HepG2 (cell line): ENCODE data around the gene NFE2L3. TPM values are rescaled to one million over a fixed set of nuclear protein-coding genes. Genes with fewer than 3 reads are reported as not detected.

Experiments
- ATAC-seq: fragments of 200-7000 bp; cut with Tn5 transposase; 3 replicates; pipeline ENCODE4 v1.9.1; 2020; ENCODE audit warnings: mild to moderate bottlenecking, moderate library complexity
- BruUV-seq: library from RNA; stranded (reverse); fragments of 400-500 nt; replicated peaks from 2 replicates; lab custom pipeline; 2021; lab: Mats Ljungman, UMichigan
- CTCF ChIA-PET: fragments of 300-600 bp; formaldehyde crosslinking; extraction: SDS; loops from one replicate; lab custom pipeline; 2021; ENCODE audit warnings: low total read pairs, inconsistent platforms, low intra/inter-chr PET ratio; lab: Yijun Ruan, JAX
- POLR2A ChIA-PET: fragments of 350-600 bp; sonication (Branson Sonifier 250); formaldehyde crosslinking; loops from one replicate; lab custom pipeline; 2020; ENCODE audit warnings: antibody characterized with exemption, inconsistent platforms; lab: Yijun Ruan, JAX
- DNase-seq: peaks from one replicate; pipeline ENCODE4 v3.0.0-alpha.2; 2015; ENCODE audit warnings: low spot score
- FAIRE-seq: peaks from 3 replicates; lab custom pipeline; 2011; peaks lifted over from hg19 to GRCh38; lab: Jason Lieb, UNC
- H2AFZ ChIP-seq: one replicate; pipeline ENCODE4 v1.6.1; 2011; ENCODE audit warnings: low read length, inconsistent platforms
- H3K27ac ChIP-seq: fragments of 300-600 bp; 3 replicates; pipeline ENCODE4 v1.8.0; 2011; ENCODE audit warnings: mixed run types, mild to moderate bottlenecking, mixed read lengths, low read length, inconsistent platforms; ENCODE audit not compliant: insufficient read depth; ENCODE audit errors: extremely low read length
- H3K27me3 ChIP-seq, 2 experiments: fragments of 200-600 bp in 1 of 2; 2 replicates in 1 of 2; 3 replicates in 1 of 2; pipeline versions ENCODE4 v1.6.0 to v1.8.0; 2011; ENCODE audit warnings: low read length in 2 of 2, mild to moderate bottlenecking in 2 of 2, moderate library complexity in 2 of 2, inconsistent platforms in 1 of 2; ENCODE audit not compliant: insufficient read depth in 2 of 2, control insufficient read depth in 1 of 2
- H3K36me3 ChIP-seq, 2 experiments: fragments of 200-600 bp in 1 of 2; replicated peaks in 1 of 2; 2 replicates in 1 of 2; 3 replicates in 1 of 2; pipeline versions ENCODE4 v1.5.1 to v1.8.0; 2011; ENCODE audit warnings: low read length in 2 of 2, inconsistent platforms in 1 of 2; ENCODE audit not compliant: insufficient read depth in 2 of 2, control insufficient read depth in 1 of 2
- H3K4me1 ChIP-seq: 2 replicates; pipeline ENCODE4 v1.5.1; 2012; ENCODE audit warnings: low read length, inconsistent platforms; ENCODE audit not compliant: insufficient read depth
- H3K4me2 ChIP-seq: 2 replicates; pipeline ENCODE4 v1.6.0; 2011; ENCODE audit warnings: low read depth, low read length, inconsistent platforms
- H3K4me3 ChIP-seq, 3 experiments: fragments of 200-600 bp in 1 of 3; sonication (generic), shearing (Covaris generic) in 1 of 3; replicated peaks in 1 of 3; 2 replicates each; pipeline ENCODE4 v1.5.1; 2011 to 2016; ENCODE audit warnings: low read length in 3 of 3, inconsistent platforms in 2 of 3, low read depth in 2 of 3, mild to moderate bottlenecking in 2 of 3, control low read depth in 1 of 3, mixed read lengths in 1 of 3; ENCODE audit not compliant: insufficient read depth in 1 of 3
- H3K79me2 ChIP-seq: one replicate; pipeline ENCODE4 v1.6.1; 2011; ENCODE audit warnings: low read length, inconsistent platforms; ENCODE audit not compliant: insufficient read depth
- H3K9ac ChIP-seq: 2 replicates; pipeline ENCODE4 v1.6.0; 2011; ENCODE audit warnings: mild to moderate bottlenecking, low read depth, low read length, inconsistent platforms; ENCODE audit not compliant: insufficient read depth
- H3K9me3 ChIP-seq: 2 replicates; pipeline ENCODE4 v1.5.1; 2012; ENCODE audit warnings: mild to moderate bottlenecking, low read length
- H4K20me1 ChIP-seq: 2 replicates; pipeline ENCODE4 v1.6.0; 2011; ENCODE audit warnings: inconsistent platforms, mild to moderate bottlenecking, low read length, moderate library complexity; ENCODE audit not compliant: insufficient read depth
- CCDC6 ChIP-seq: sonication (generic); formaldehyde crosslinking; IDR thresholded peaks from 2 replicates; pipeline ENCODE4 v1.8.1; 2022; ENCODE audit warnings: mild to moderate bottlenecking, missing genetic modification reagents, moderate library complexity
- CEBPG ChIP-seq: IDR thresholded peaks from 2 replicates; pipeline ENCODE4 v1.6.1; 2016
- GABPA ChIP-seq, 2 experiments: IDR thresholded peaks; 2 replicates each; pipeline ENCODE4 v1.6.1; 2011 to 2016; ENCODE audit warnings: low read depth in 2 of 2, low read length in 1 of 2, missing biosample characterization in 1 of 2, missing genetic modification characterization in 1 of 2
- KDM4B ChIP-seq: sonication (generic); formaldehyde crosslinking; IDR thresholded peaks from 2 replicates; pipeline ENCODE4 v1.4.0; 2020; ENCODE audit warnings: missing genetic modification reagents
- MYC ChIP-seq: sonication (generic); formaldehyde crosslinking; IDR thresholded peaks from 2 replicates; pipeline ENCODE4 v1.9.0; 2021; ENCODE audit warnings: missing genetic modification reagents, borderline replicate concordance
- PITX1 ChIP-seq: sonication (generic); formaldehyde crosslinking; IDR thresholded peaks from 2 replicates; pipeline ENCODE4 v1.5.1; 2020; ENCODE audit warnings: mild to moderate bottlenecking, missing genetic modification reagents
- SMAD9 ChIP-seq: sonication (generic); formaldehyde crosslinking; IDR thresholded peaks from 2 replicates; pipeline ENCODE4 v1.5.1; 2020; ENCODE audit warnings: mild to moderate bottlenecking, missing genetic modification reagents
- ZBTB25 ChIP-seq: IDR thresholded peaks from 2 replicates; pipeline ENCODE4 v1.6.1; 2018; ENCODE audit warnings: missing genetic modification reagents
- ZNF24 ChIP-seq: fragments of 450-650 bp; IDR thresholded peaks from 2 replicates; pipeline ENCODE4 v1.6.1; 2017; ENCODE audit warnings: antibody characterized with exemption, mild to moderate bottlenecking
- ZNF326 ChIP-seq: sonication (generic); formaldehyde crosslinking; IDR thresholded peaks from 2 replicates; pipeline ENCODE4 v1.4.0; 2020; ENCODE audit warnings: missing genetic modification reagents, borderline replicate concordance
- ZNF335 ChIP-seq: sonication (generic); formaldehyde crosslinking; IDR thresholded peaks from 2 replicates; pipeline ENCODE4 v1.4.0; 2020; ENCODE audit warnings: missing genetic modification reagents
- ZNF33B ChIP-seq: sonication (generic); formaldehyde crosslinking; IDR thresholded peaks from 2 replicates; pipeline ENCODE4 v1.5.1; 2020; ENCODE audit warnings: mild to moderate bottlenecking, missing genetic modification reagents
- ZNF496 ChIP-seq: sonication (generic); formaldehyde crosslinking; IDR thresholded peaks from 2 replicates; pipeline ENCODE4 v1.8.1; 2023; ENCODE audit warnings: mild to moderate bottlenecking, moderate library complexity, missing genetic modification reagents; ENCODE audit not compliant: insufficient replicate concordance
- ZNF530 ChIP-seq: sonication (generic); formaldehyde crosslinking; IDR thresholded peaks from 2 replicates; pipeline ENCODE4 v1.5.0; 2020; ENCODE audit warnings: low read depth, mild to moderate bottlenecking, missing genetic modification reagents
- ZNF879 ChIP-seq: sonication (generic); formaldehyde crosslinking; IDR thresholded peaks from 2 replicates; pipeline ENCODE4 v1.8.1; 2023; ENCODE audit warnings: missing genetic modification reagents
- WGBS: methylation state at CpG from one replicate; pipeline ENCODE4 v1.1.6; 2017; ENCODE audit warnings: low lambda C conversion rate; 5-methylcytosine and 5-hydroxymethylcytosine counted together
- in situ Hi-C: cut with HindIII; loops from 2 replicates; pipeline ENCODE4 v1.10.0; 2017; ENCODE audit warnings: low pct_unique_long_range_greater_than_20kb; ENCODE audit not compliant: extremely low pct_ligation_motif_present
- intact Hi-C: fragments of 100-400 bp; cut with micrococcal nuclease; formaldehyde crosslinking; loops from one replicate; pipeline ENCODE4 v1.10.0; 2022; ENCODE audit not compliant: unreplicated experiment
- polyA plus RNA-seq, 8 experiments: library from polyadenylated mRNA; depleted of rRNA in 3 of 8; stranded (reverse) in 7 of 8; unstranded in 1 of 8; fragments of >200 nt; fragmentation: Illumina TruSeq in 4 of 8; extraction: Trizol in 4 of 8; gene quantifications; 2 replicates each; pipeline versions ENCODE4 v1.2.1 to v1.2.3, GENCODE V29; 2011 to 2016; ENCODE audit warnings: low read depth in 4 of 8, missing spikeins in 1 of 8, mixed read lengths in 1 of 8; ENCODE audit not compliant: insufficient read depth in 1 of 8
- total RNA-seq, 5 experiments: library from RNA; depleted of rRNA; stranded (reverse); fragments of >200 nt; fragmentation: Illumina TruSeq; extraction: Trizol; gene quantifications; 2 replicates each; pipeline ENCODE4 v1.2.3, GENCODE V29; 2016; ENCODE audit warnings: low read depth in 1 of 5
- TF ChIP-seq, protein P1 (sequence below): sonication (generic); formaldehyde crosslinking; IDR thresholded peaks from 2 replicates; pipeline ENCODE4 v1.8.0; 2023; ENCODE audit warnings: mild to moderate bottlenecking, missing genetic modification reagents
- TF ChIP-seq, protein P2 (sequence below): sonication (generic); formaldehyde crosslinking; IDR thresholded peaks from 2 replicates; pipeline ENCODE4 v1.5.1; 2020; ENCODE audit warnings: missing genetic modification reagents, mild to moderate bottlenecking, borderline replicate concordance

The NFE2L3 gene
- total and polyA plus RNA-seq, 2 of the 13 experiments (the other 11 are each of a cell fraction or from before 2014, with no cell fraction given): 11.4 to 19.4 TPM

GRCh38 chr7:26224359-26224758, 72.4 kb downstream of the NFE2L3 start:
- H3K9me3 ChIP-seq: no peaks in the 10 kb centered on the region
- FAIRE-seq (no peak), DNase-seq (no peak), ATAC-seq (no peak)
- ChIA-PET POLR2A (no interaction called here), CTCF (no interaction called here)
- no peaks in the 10 kb centered on the region for H3K4me1 ChIP-seq
- H3K4me3 ChIP-seq: no peak overlapping the region
- no TSS peak for BruUV-seq
- H2AFZ ChIP-seq: no peak overlapping the region
- no peaks in the 10 kb centered on the region for H3K27me3 ChIP-seq
- 15% methylated on average over 5 of the region's 5 CpGs for WGBS
- no peak overlapping the region for H3K9ac ChIP-seq
- no peak for TF ChIP-seq MYC (CRISPR knock-in tag)
- TF ChIP-seq CEBPG: no peak
- no peak for TF ChIP-seq ZNF24
- no peak for TF ChIP-seq ZNF879 (CRISPR knock-in tag)
- no peak for TF ChIP-seq SMAD9
- TF ChIP-seq ZNF496 (CRISPR knock-in tag): no peak
- TF ChIP-seq, protein P1, sequence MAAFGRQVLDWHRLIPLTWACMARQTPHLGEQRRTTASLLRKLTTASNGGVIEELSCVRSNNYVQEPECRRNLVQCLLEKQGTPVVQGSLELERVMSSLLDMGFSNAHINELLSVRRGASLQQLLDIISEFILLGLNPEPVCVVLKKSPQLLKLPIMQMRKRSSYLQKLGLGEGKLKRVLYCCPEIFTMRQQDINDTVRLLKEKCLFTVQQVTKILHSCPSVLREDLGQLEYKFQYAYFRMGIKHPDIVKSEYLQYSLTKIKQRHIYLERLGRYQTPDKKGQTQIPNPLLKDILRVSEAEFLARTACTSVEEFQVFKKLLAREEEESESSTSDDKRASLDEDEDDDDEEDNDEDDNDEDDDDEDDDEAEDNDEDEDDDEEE (CRISPR knock-in tag): no peak
- TF ChIP-seq GABPA (IDR thresholded peaks at IDR 0.05; ENCODE audit: low read depth, low read length): no peak
- TF ChIP-seq GABPA (CRISPR knock-in tag; IDR thresholded peaks at IDR 0.05; ENCODE audit: low read depth): no peak
- TF ChIP-seq ZBTB25 (CRISPR knock-in tag): no peak
- no peak for TF ChIP-seq CCDC6 (CRISPR knock-in tag)
- TF ChIP-seq ZNF530 (CRISPR knock-in tag): no peak
- no peak for TF ChIP-seq KDM4B (CRISPR knock-in tag)
- TF ChIP-seq ZNF335: no peak
- no peak for TF ChIP-seq PITX1 (CRISPR knock-in tag)
- TF ChIP-seq, protein P2, sequence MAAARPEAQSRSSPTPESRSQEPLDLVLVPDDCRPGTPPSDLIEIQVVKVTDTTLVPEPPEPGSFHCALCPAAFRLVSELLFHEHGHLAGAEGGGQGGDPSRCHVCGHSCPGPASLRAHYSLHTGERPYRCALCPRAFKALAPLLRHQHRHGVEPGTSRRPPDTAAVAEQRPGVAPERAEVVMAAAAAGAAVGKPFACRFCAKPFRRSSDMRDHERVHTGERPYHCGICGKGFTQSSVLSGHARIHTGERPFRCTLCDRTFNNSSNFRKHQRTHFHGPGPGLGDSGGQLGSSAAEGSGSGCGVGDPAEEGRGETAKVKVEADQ (CRISPR knock-in tag): no peak
- no peak for TF ChIP-seq ZNF33B
- TF ChIP-seq ZNF326 (CRISPR knock-in tag): no peak
- no peaks in the 10 kb centered on the region for H3K36me3 ChIP-seq
- no peaks in the 10 kb centered on the region for H4K20me1 ChIP-seq
- intact Hi-C loops: no loop called here
- in situ Hi-C loops: no loop called here
- no peaks in the 10 kb centered on the region for H3K79me2 ChIP-seq
- no peak overlapping the region for H3K27ac ChIP-seq
- H3K4me2 ChIP-seq: no peak overlapping the region
